Measurements from ENCODE around the gene ANP32E.

Gene ANP32E

DNA sequence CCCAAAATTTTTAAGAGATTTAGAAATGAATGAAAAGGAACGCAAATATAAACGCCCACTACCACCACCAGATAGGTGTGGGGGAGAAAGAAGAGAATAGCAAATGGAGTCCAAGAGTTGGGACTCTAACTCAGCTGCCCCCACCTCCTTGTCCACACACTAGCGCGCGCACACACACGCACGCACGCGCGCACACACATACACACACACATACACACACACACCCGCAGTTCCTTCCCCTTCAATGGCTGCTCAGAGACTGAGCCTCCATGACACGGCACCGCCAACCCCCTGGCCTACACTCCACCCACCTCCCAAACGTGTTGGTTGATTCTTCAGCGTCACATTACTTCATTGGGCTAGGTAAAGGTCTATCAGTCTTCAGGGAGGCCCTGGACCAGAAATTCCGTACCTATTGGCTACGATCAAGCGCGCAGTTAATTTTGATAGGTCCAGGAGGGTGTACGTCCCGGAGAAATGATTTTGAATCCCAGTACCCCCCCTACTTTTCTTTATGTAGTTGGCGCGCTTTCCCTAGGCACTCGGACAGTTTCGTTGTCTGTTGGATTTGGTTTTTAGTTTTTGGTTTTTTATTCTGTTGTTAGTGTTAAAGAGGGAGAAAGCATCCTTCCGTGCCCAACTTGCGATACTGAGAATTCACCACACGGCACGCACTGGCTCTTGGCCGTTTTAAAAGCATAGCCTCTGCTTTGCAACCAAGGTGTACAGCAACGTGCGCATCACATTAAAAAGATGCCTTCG, at the start of gene ANP32E:
Gene ANP32E, minus strand, starts transcription at position 261 of the 762 bp plus-strand sequence. CDS start 326 bp downstream, outside the sequence.
- H4K20me1 ChIP-seq: peaks cover 5% of the 10 kb centered on the region; the same call in 1 of the 2 replicates
- H3K27ac ChIP-seq: peak within 1 kb of the TSS; percentile 99
- peak within 1 kb of the TSS; percentile 100 for H3K9ac ChIP-seq
- H3K4me3 ChIP-seq: peak within 1 kb of the TSS; percentile 98
- no peak for TF ChIP-seq Cebpa-rat (IDR thresholded peaks at IDR 0.05)
- peaks cover 29% of the 10 kb centered on the region for H3K4me1 ChIP-seq
- H3K9me3 ChIP-seq: no peaks in the 10 kb centered on the region
- H3K4me2 ChIP-seq: peak within 1 kb of the TSS; percentile 93
- peaks cover 9% of the 10 kb centered on the region for H3K36me3 ChIP-seq
- H3K27me3 ChIP-seq: no peaks in the 10 kb centered on the region

DNA sequence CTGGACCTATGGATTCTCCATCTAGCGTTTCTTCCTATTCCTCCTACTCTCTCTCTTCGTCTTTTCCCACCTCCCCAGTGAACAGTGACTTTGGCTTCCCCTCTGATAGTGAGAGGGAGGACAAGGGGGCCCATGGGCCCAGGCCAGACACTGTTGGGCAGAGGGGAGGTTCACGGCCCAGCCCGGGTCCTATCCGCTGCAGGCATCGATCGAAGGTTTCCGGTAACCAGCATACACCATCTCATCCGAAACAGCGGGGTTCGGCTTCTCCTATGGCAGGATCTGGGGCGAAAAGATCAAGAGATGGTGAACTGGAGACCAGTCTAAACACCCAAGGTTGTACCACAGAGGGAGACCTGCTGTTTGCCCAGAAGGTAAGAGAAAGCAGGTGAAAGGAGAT, 47.3 kb upstream of the ANP32E start:
- no peak overlapping the region for H3K9ac ChIP-seq
- no peak overlapping the region for H3K4me2 ChIP-seq
- no peak overlapping the region for H3K4me3 ChIP-seq
- peaks cover 10% of the 10 kb centered on the region for H3K4me1 ChIP-seq
- peaks cover 3% of the 10 kb centered on the region; the same call in 1 of the 2 replicates for H3K36me3 ChIP-seq
- peaks cover 13% of the 10 kb centered on the region; the same call in 1 of the 2 replicates for H3K27me3 ChIP-seq
- no peaks in the 10 kb centered on the region for H3K9me3 ChIP-seq
- TF ChIP-seq Cebpa-rat (IDR thresholded peaks at IDR 0.05): no peak
- no peak overlapping the region for H3K27ac ChIP-seq
- H4K20me1 ChIP-seq: no peaks in the 10 kb centered on the region

DNA sequence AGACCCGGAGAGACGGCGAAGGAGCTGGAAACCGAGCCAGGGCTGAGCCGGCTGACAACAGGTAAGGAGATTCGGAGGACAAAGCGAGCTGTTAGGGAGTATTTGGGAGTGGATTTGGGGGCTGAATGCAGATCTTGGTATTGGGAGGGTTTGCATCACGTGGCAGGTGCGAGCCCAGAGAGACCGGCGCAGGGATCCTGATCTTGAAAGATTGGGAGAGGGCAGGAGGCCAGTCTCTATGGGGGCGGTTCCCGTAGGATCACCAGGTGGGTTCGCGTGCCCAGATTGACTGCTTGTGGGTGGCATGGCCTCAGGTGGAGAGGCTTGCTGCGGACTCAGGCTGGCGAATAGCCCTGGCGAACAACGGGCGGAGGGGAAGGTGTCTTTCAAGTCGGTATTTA, 46.6 kb upstream of the ANP32E start:
- Histone ChIP-seq H3K4me3 (no peak overlapping the region), H3K27ac (no peak overlapping the region), H3K36me3 (peaks cover 3% of the 10 kb centered on the region; the same call in 1 of the 2 replicates), H3K4me2 (no peak overlapping the region; the same call in 1 of the 2 replicates), H4K20me1 (no peaks in the 10 kb centered on the region), H3K9ac (no peak overlapping the region), H3K9me3 (no peaks in the 10 kb centered on the region), H3K27me3 (peaks cover 13% of the 10 kb centered on the region; the same call in 1 of the 2 replicates), H3K4me1 (peaks cover 10% of the 10 kb centered on the region)
- TF ChIP-seq Cebpa-rat (IDR thresholded peaks at IDR 0.05): no peak

DNA sequence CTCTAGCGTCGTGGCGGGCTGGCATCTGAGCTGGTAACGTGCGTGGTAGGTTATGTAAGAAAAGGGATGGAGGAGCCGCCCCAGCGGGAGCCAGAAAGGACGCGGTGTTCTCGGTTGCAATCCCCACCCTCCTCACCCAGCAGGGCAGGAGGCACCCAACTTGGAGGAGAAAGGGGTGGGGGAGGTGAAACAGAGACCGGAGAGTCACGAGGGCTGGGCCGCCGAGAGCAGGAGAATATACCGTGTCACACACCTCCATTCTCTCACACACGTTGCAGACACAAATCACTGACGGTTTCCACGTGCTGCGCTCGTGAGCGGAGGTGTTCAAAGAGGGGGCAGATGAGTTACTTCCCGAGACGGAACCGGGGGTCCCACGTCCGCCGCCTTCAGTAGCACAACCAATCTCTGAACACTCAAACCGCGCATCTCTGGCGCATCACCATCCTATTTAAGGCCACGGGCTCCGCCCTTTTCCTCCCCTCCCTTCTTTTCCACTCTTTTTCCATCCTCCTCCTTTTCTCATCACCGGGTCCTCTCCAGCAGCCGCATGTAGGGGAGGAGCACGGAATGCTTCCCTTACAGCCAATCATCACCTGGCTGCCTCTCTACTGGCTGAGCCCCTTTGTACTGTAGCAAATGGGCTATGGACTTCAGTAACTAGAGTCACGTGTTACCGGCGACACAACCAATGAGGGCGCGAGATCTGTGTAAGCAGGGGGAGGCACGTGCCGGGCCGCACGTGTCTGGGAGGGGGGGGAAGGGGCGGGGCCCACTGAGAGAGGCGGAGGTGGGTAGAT, 46.0 kb upstream of the ANP32E start, which contains the start of gene CIART:
Gene CIART, plus strand, starts transcription at position 797 of the 800 bp plus-strand sequence. CDS start 714 bp downstream, outside the sequence.
- no peaks in the 10 kb centered on the region for H3K9me3 ChIP-seq
- peaks cover 3% of the 10 kb centered on the region; the same call in 1 of the 2 replicates for H3K36me3 ChIP-seq
- peaks cover 13% of the 10 kb centered on the region; the same call in 1 of the 2 replicates for H3K27me3 ChIP-seq
- no peak for TF ChIP-seq Cebpa-rat (IDR thresholded peaks at IDR 0.05)
- no peak within 1 kb of the TSS for H3K27ac ChIP-seq
- peaks cover 10% of the 10 kb centered on the region for H3K4me1 ChIP-seq
- H3K4me3 ChIP-seq: peak within 1 kb of the TSS; percentile 46
- no peaks in the 10 kb centered on the region for H4K20me1 ChIP-seq
- H3K4me2 ChIP-seq: peak within 1 kb of the TSS; percentile 62
- peak within 1 kb of the TSS; percentile 23; the same call in 1 of the 2 replicates for H3K9ac ChIP-seq

DNA sequence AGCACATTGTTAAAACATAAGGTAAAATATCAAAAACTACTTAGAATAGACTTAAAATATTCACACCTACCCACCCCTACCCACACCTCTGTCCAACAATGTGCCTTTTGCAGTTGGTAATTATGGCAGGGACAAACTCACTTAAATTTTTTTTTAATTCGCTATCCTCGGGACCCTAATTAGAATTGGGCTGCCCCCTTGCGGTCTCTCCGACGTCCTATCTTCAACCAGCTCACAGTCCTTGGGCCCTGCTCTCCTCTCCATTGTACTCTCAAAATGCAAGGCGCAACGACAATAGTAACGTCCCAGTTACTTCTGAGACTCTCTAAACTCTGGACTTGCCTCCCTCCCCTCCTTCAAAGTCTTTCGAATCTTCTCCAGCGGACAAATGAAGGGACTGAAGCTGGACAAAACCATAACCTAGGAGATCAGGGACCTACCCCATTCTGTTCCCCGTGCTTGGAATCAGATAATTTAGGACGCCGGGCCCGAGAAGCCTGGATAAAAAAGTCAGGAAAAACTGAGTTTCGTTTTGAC, 45.4 kb upstream of the ANP32E start:
- Histone ChIP-seq H3K27me3 (peaks cover 13% of the 10 kb centered on the region; the same call in 1 of the 2 replicates), H3K4me3 (peak overlapping the region; percentile 46), H3K9ac (peak overlapping the region; percentile 23; the same call in 1 of the 2 replicates), H4K20me1 (no peaks in the 10 kb centered on the region), H3K4me1 (peaks cover 10% of the 10 kb centered on the region), H3K9me3 (no peaks in the 10 kb centered on the region), H3K4me2 (peak overlapping the region; percentile 62), H3K36me3 (peaks cover 3% of the 10 kb centered on the region; the same call in 1 of the 2 replicates), H3K27ac (no peak overlapping the region)
- no peak for TF ChIP-seq Cebpa-rat (IDR thresholded peaks at IDR 0.05)

DNA sequence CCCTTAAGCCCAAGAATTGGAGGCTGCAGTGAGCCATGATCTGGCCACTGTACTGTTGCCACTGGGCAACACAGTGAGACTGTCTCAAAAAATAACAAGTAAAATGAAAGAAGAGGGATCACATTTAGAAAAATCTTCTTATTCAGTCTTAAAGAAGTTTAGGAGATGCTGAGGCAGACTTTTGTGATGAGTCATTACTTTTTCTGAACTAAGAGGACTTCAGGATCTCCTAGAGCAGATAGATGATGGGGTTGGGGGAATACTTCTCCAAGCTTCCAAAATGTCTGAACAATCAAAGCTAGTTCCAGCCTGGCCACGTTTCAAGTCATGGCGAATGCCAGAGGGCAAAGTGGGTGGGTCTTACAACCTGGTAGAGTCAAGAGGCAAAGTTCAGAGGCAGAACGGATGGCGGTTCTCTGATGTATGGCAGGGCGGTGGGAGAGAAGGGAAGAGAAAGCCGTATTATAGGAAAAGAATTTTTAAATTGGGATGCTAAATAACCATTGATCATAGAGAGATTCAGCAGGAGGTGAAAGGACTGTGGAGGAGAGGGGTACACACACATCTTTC, 44.3 kb upstream of the ANP32E start:
- Histone ChIP-seq H3K9me3 (no peaks in the 10 kb centered on the region), H4K20me1 (no peaks in the 10 kb centered on the region), H3K4me1 (peaks cover 10% of the 10 kb centered on the region), H3K4me3 (no peak overlapping the region), H3K36me3 (peaks cover 3% of the 10 kb centered on the region; the same call in 1 of the 2 replicates), H3K27ac (no peak overlapping the region), H3K4me2 (no peak overlapping the region), H3K27me3 (peaks cover 13% of the 10 kb centered on the region; the same call in 1 of the 2 replicates), H3K9ac (no peak overlapping the region)
- no peak for TF ChIP-seq Cebpa-rat (IDR thresholded peaks at IDR 0.05)

DNA sequence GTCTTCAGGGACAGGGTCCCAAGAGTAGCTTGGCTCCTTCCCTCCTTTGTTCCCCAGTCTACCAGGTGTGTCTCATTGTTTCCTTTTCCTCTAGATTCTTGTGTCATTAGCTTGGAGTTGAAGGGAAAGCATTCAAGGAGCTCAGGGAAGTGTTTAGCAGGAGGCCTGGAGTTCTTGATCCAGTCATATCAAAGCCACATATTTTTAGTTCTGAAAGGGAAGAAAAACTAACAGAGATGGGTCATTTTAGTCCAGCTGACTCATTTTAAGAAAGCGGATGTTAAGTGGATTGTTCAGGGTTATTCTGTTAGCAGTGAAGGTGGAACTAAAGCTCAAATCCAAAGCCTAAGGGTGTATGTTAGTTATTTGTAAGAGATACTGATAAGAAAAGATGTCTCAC, 37.4 kb upstream of the ANP32E start:
- H3K4me1 ChIP-seq: peaks cover 37% of the 10 kb centered on the region
- H3K4me3 ChIP-seq: no peak overlapping the region; the same call in 1 of the 2 replicates
- no peaks in the 10 kb centered on the region for H3K36me3 ChIP-seq
- no peaks in the 10 kb centered on the region for H3K9me3 ChIP-seq
- H3K9ac ChIP-seq: peak overlapping the region; percentile 59
- peak overlapping the region; percentile 72 for H3K4me2 ChIP-seq
- no peaks in the 10 kb centered on the region for H4K20me1 ChIP-seq
- no peaks in the 10 kb centered on the region for H3K27me3 ChIP-seq
- TF ChIP-seq Cebpa-rat (IDR thresholded peaks at IDR 0.05): no peak
- no peak overlapping the region for H3K27ac ChIP-seq

DNA sequence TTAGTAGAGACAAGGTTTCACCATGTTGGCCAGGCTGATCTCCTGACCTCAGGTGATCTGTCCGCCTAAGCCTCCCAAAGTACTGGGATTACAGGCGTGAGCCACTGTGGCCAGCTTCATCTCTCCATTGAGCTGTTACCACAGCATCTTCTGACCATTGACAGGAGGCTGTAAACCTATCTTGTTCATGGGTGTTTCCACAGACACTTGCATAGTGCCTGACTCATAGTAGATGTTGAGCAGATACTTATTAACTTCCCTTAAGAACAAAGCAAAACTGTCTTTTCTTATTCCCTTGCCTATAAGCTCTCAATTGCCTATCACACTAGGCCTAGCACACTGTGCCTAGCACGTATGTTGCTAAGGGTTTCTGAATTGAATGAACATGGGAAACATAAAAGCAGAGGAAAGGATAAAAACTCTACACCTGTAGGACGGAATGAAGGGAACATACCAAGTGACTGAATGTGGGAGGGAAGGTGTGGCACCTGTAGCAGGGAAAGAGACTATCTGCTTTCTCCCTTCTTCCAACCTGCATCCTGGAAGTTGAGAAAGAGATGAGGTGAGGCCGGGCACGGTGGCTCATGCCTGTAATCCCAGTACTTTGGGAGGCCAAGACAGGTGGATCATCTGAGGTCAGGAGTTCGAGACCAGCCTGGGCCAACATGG, 35.5 kb upstream of the ANP32E start:
- no peaks in the 10 kb centered on the region for H3K9me3 ChIP-seq
- H3K36me3 ChIP-seq: peaks cover 11% of the 10 kb centered on the region
- no peak overlapping the region for H3K9ac ChIP-seq
- H3K27ac ChIP-seq: peak overlapping the region; percentile 56
- H3K4me1 ChIP-seq: peaks cover 51% of the 10 kb centered on the region
- no peaks in the 10 kb centered on the region for H3K27me3 ChIP-seq
- TF ChIP-seq Cebpa-rat (IDR thresholded peaks at IDR 0.05): no peak
- peaks cover 15% of the 10 kb centered on the region for H4K20me1 ChIP-seq
- peak overlapping the region; percentile 72 for H3K4me2 ChIP-seq
- H3K4me3 ChIP-seq: no peak overlapping the region

All from BLaER1 (cell line).